HepG2 (cell line): ENCODE results near the gene SLC16A11. TPM values are rescaled to one million over a fixed set of nuclear protein-coding genes. Genes with fewer than 3 reads are reported as not detected.

Experiments used
- ARID5B ChIP-seq: IDR thresholded peaks from 2 replicates; pipeline ENCODE4 v1.4.0; 2020; ENCODE audit warnings: mild to moderate bottlenecking, missing genetic modification reagents
- ARNTL ChIP-seq: sonication (generic); formaldehyde crosslinking; IDR thresholded peaks from 2 replicates; pipeline ENCODE4 v1.4.0; 2020; ENCODE audit warnings: mild to moderate bottlenecking, missing genetic modification reagents
- CEBPG ChIP-seq: IDR thresholded peaks from 2 replicates; pipeline ENCODE4 v1.6.1; 2016
- ERF ChIP-seq: IDR thresholded peaks from 2 replicates; pipeline ENCODE4 v1.6.1; 2018; ENCODE audit warnings: missing biosample characterization, missing genetic modification reagents
- FOXJ3 ChIP-seq: sonication (generic); formaldehyde crosslinking; IDR thresholded peaks from 2 replicates; pipeline ENCODE4 v1.4.0; 2020; ENCODE audit warnings: missing genetic modification reagents, mild to moderate bottlenecking, borderline replicate concordance
- FOXK1 ChIP-seq: sonication (generic); formaldehyde crosslinking; IDR thresholded peaks from 2 replicates; pipeline ENCODE4 v1.4.0; 2020; ENCODE audit warnings: low read depth, missing genetic modification reagents, borderline replicate concordance
- FOXO1 ChIP-seq: sonication (generic); formaldehyde crosslinking; IDR thresholded peaks from 2 replicates; pipeline ENCODE4 v1.4.0; 2020; ENCODE audit warnings: missing genetic modification reagents
- MLX ChIP-seq: IDR thresholded peaks from 2 replicates; pipeline ENCODE4 v1.6.1; 2016
- MXD4 ChIP-seq: IDR thresholded peaks from 2 replicates; pipeline ENCODE4 v1.6.1; 2016; ENCODE audit warnings: mild to moderate bottlenecking, missing biosample characterization, missing genetic modification reagents
- PATZ1 ChIP-seq: sonication (generic); formaldehyde crosslinking; IDR thresholded peaks from 2 replicates; pipeline ENCODE4 v1.4.0; 2020; ENCODE audit warnings: missing genetic modification reagents
- RERE ChIP-seq: IDR thresholded peaks from 2 replicates; pipeline ENCODE4 v1.6.1; 2016; ENCODE audit warnings: low read depth, missing genetic modification reagents, missing compliant biosample characterization
- RXRB ChIP-seq: IDR thresholded peaks from 2 replicates; pipeline ENCODE4 v1.6.1; 2016; ENCODE audit warnings: borderline replicate concordance, missing genetic modification reagents, missing compliant biosample characterization
- SAP130 ChIP-seq: IDR thresholded peaks from 2 replicates; pipeline ENCODE4 v1.6.1; 2016; ENCODE audit warnings: low read depth
- YEATS4 ChIP-seq: sonication (generic); formaldehyde crosslinking; IDR thresholded peaks from 2 replicates; pipeline ENCODE4 v1.4.0; 2020; ENCODE audit warnings: missing genetic modification reagents, borderline replicate concordance
- ZNF605 ChIP-seq: sonication (generic); formaldehyde crosslinking; IDR thresholded peaks from 2 replicates; pipeline ENCODE4 v1.8.0; 2022; ENCODE audit warnings: mild to moderate bottlenecking, missing genetic modification reagents
- polyA plus RNA-seq, 8 experiments: library from polyadenylated mRNA; depleted of rRNA in 3 of 8; stranded (reverse) in 7 of 8; unstranded in 1 of 8; fragments of >200 nt; fragmentation: Illumina TruSeq in 4 of 8; extraction: Trizol in 4 of 8; gene quantifications; 2 replicates each; pipeline versions ENCODE4 v1.2.1 to v1.2.3, GENCODE V29; 2011 to 2016; ENCODE audit warnings: low read depth in 4 of 8, missing spikeins in 1 of 8, mixed read lengths in 1 of 8; ENCODE audit not compliant: insufficient read depth in 1 of 8
- total RNA-seq, 5 experiments: library from RNA; depleted of rRNA; stranded (reverse); fragments of >200 nt; fragmentation: Illumina TruSeq; extraction: Trizol; gene quantifications; 2 replicates each; pipeline ENCODE4 v1.2.3, GENCODE V29; 2016; ENCODE audit warnings: low read depth in 1 of 5
- TF ChIP-seq, protein P1 (sequence below): sonication (generic); formaldehyde crosslinking; IDR thresholded peaks from 2 replicates; pipeline ENCODE4 v1.8.0; 2022; ENCODE audit warnings: mild to moderate bottlenecking, missing genetic modification reagents

Gene SLC16A11
- total and polyA plus RNA-seq, 2 of the 13 experiments (the other 11 are each of a cell fraction or from before 2014, with no cell fraction given) = not detected

GRCh38 chr17:7088442-7088841 lies 44.5 kb upstream of the SLC16A11 start (continued):
- TF ChIP-seq RERE (CRISPR knock-in tag) (peak; percentile 61; the same call in 1 of the 2 replicates), PATZ1 (CRISPR knock-in tag) (peak; percentile 58), ERF (CRISPR knock-in tag) (0 out of 2 replicates have a peak, but pooled peaks have one; percentile 14), FOXJ3 (CRISPR knock-in tag) (0 out of 2 replicates have a peak, but pooled peaks have one; percentile 12), SAP130 (CRISPR knock-in tag) (peak; percentile 78), MLX (peak; percentile 33; the same call in 1 of the 2 replicates), YEATS4 (peak; percentile 66; the same call in 1 of the 2 replicates), CEBPG (CRISPR knock-in tag) (peak; percentile 55), ARID5B (peak; percentile 88), ZNF605 (CRISPR knock-in tag) (0 out of 2 replicates have a peak, but pooled peaks have one; percentile 19), ARNTL (CRISPR knock-in tag) (peak; percentile 60; the same call in 1 of the 2 replicates), FOXK1 (CRISPR knock-in tag) (peak; percentile 39; the same call in 1 of the 2 replicates), RXRB (peak; percentile 48; the same call in 1 of the 2 replicates), FOXO1 (CRISPR knock-in tag) (peak; percentile 34; the same call in 1 of the 2 replicates), MXD4 (CRISPR knock-in tag) (peak; percentile 61; the same call in 1 of the 2 replicates)
- TF ChIP-seq, protein P1, sequence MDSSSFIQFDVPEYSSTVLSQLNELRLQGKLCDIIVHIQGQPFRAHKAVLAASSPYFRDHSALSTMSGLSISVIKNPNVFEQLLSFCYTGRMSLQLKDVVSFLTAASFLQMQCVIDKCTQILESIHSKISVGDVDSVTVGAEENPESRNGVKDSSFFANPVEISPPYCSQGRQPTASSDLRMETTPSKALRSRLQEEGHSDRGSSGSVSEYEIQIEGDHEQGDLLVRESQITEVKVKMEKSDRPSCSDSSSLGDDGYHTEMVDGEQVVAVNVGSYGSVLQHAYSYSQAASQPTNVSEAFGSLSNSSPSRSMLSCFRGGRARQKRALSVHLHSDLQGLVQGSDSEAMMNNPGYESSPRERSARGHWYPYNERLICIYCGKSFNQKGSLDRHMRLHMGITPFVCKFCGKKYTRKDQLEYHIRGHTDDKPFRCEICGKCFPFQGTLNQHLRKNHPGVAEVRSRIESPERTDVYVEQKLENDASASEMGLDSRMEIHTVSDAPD (CRISPR knock-in tag) = peak; percentile 63; the same call in 1 of the 2 replicates
